Activated CD8-positive, alpha-beta memory T cell treated with anti-CD3 and anti-CD28 coated beads, Interleukin-2, amount 50 U/mL, for 4 hours (primary cell): ENCODE measurements around the gene AATF.

Source experiments
- DNase-seq: peaks from one replicate; pipeline ENCODE4 v3.0.0-alpha.2; 2020

Gene AATF

GRCh38 chr17:36948717-36949460 lies at the start of gene AATF:
TSS of gene AATF (plus strand) at chr17:36948954. CDS start at chr17:36949126, 172 bp downstream.
- peak; percentile 96 for DNase-seq

- no peak for DNase-seq
Measured at GRCh38 chr17:36899250-36900159, 49.2 kb upstream of the AATF start.

- no peak for DNase-seq
Measured at GRCh38 chr17:36900160-36900512, 48.6 kb upstream of the AATF start.

- DNase-seq, result no peak
Measured at GRCh38 chr17:36901506-36901905, 47.2 kb upstream of the AATF start.

GRCh38 chr17:36907407-36907806 lies 41.3 kb upstream of the AATF start:
- no peak for DNase-seq

GRCh38 chr17:36910513-36910912 lies 38.2 kb upstream of the AATF start:
- no peak for DNase-seq

GRCh38 chr17:36911001-36911400 lies 37.8 kb upstream of the AATF start:
- no peak for DNase-seq

GRCh38 chr17:36913132-36913531 lies 35.6 kb upstream of the AATF start:
- DNase-seq, result no peak

- no peak for DNase-seq
Measured at GRCh38 chr17:36918211-36918691, 30.5 kb upstream of the AATF start.

- DNase-seq, result no peak
Measured at GRCh38 chr17:36919407-36919968, 29.3 kb upstream of the AATF start.

GRCh38 chr17:36920032-36921005 lies 28.4 kb upstream of the AATF start:
- DNase-seq, result no peak

GRCh38 chr17:36921095-36921851 lies 27.5 kb upstream of the AATF start:
- no peak for DNase-seq

- DNase-seq, result no peak
Measured at GRCh38 chr17:36922175-36922574, 26.6 kb upstream of the AATF start.

- DNase-seq, result no peak
Measured at GRCh38 chr17:36923814-36924221, 24.9 kb upstream of the AATF start.

- DNase-seq, result no peak
Measured at GRCh38 chr17:36926226-36926625, 22.5 kb upstream of the AATF start.

GRCh38 chr17:36926701-36927100 lies 22.1 kb upstream of the AATF start:
- no peak for DNase-seq

- no peak for DNase-seq
Measured at GRCh38 chr17:36928471-36929345, 20.0 kb upstream of the AATF start.

- no peak for DNase-seq
Measured at GRCh38 chr17:36929851-36930582, 18.7 kb upstream of the AATF start.

GRCh38 chr17:36930583-36930900 lies 18.2 kb upstream of the AATF start:
- DNase-seq, result no peak

GRCh38 chr17:36931096-36931696 lies 17.6 kb upstream of the AATF start:
- no peak for DNase-seq
